HTERT RPE-1 (cell line): ENCODE results near the gene CTSD.

Experiments
- in situ Hi-C: fragments of 300-500 bp; cut with MboI; formaldehyde crosslinking; loops from 4 replicates; pipeline ENCODE4 v1.14.3; 2020; ENCODE audit warnings: low sequenced_read_pairs

The CTSD gene

GRCh38 chr11:1782831-1783724, 19.4 kb upstream of the CTSD start:
- in situ Hi-C loops = no loop called here

GRCh38 chr11:1782031-1782590, 18.4 kb upstream of the CTSD start:
- in situ Hi-C loops = no loop called here

- in situ Hi-C loops = no loop called here
These were observed 17.9 kb upstream of the CTSD start for GRCh38 chr11:1781593-1781975.

GRCh38 chr11:1780700-1781592, 17.2 kb upstream of the CTSD start:
- in situ Hi-C loops = no loop called here

- in situ Hi-C loops = no loop called here
These were observed 16.3 kb upstream of the CTSD start for GRCh38 chr11:1779806-1780699.

- in situ Hi-C loops = no loop called here
These were observed 15.5 kb upstream of the CTSD start for GRCh38 chr11:1779034-1779805.

GRCh38 chr11:1778141-1778911, 14.6 kb upstream of the CTSD start:
- in situ Hi-C loops = no loop called here

- in situ Hi-C loops = no loop called here
These were observed 14.0 kb upstream of the CTSD start for GRCh38 chr11:1777737-1778136.

- in situ Hi-C loops = no loop called here
These were observed 13.4 kb upstream of the CTSD start for GRCh38 chr11:1776944-1777715.

- in situ Hi-C loops = no loop called here
These were observed 12.7 kb upstream of the CTSD start for GRCh38 chr11:1776331-1776851.

GRCh38 chr11:1774886-1775285, 11.2 kb upstream of the CTSD start:
- in situ Hi-C loops = no loop called here

- in situ Hi-C loops = no loop called here
These were observed 10.3 kb upstream of the CTSD start for GRCh38 chr11:1773994-1774550.

- in situ Hi-C loops = no loop called here
These were observed 9.6 kb upstream of the CTSD start for GRCh38 chr11:1773131-1773993.

- in situ Hi-C loops = no loop called here
These were observed 8.8 kb upstream of the CTSD start for GRCh38 chr11:1772270-1773130.

GRCh38 chr11:1771700-1772099, 8.0 kb upstream of the CTSD start:
- in situ Hi-C loops = no loop called here

GRCh38 chr11:1771273-1771672, 7.5 kb upstream of the CTSD start:
- in situ Hi-C loops = no loop called here
